HG03108 (cell line): ENCODE results near the gene ASAP2.

Experiments
- ATAC-seq: cut with Tn5 transposase; IDR thresholded peaks from one replicate; pipeline ENCODE4 v1.9.1; 2021; ENCODE audit warnings: moderate library complexity; ENCODE audit not compliant: unreplicated experiment

The ASAP2 gene

GRCh38 chr2:9315280-9315847 is 108.8 kb downstream of the ASAP2 start:
- ATAC-seq, result no peak

- ATAC-seq, result no peak
Observed at GRCh38 chr2:9317559-9317958, 110.9 kb downstream of the ASAP2 start.

GRCh38 chr2:9318461-9319337 is 112.1 kb downstream of the ASAP2 start:
- no peak for ATAC-seq

GRCh38 chr2:9319338-9319715 is 112.7 kb downstream of the ASAP2 start:
- ATAC-seq, result no peak

- ATAC-seq, result no peak
Observed at GRCh38 chr2:9322576-9322975, 116.0 kb downstream of the ASAP2 start.

GRCh38 chr2:9325428-9325827 is 118.8 kb downstream of the ASAP2 start:
- no peak for ATAC-seq

GRCh38 chr2:9326975-9327374 is 120.4 kb downstream of the ASAP2 start:
- ATAC-seq, result no peak

GRCh38 chr2:9327873-9328352 is 121.3 kb downstream of the ASAP2 start:
- ATAC-seq, result no peak

GRCh38 chr2:9328931-9329330 is 122.3 kb downstream of the ASAP2 start:
- no peak for ATAC-seq

- no peak for ATAC-seq
Observed at GRCh38 chr2:9329497-9329896, 122.9 kb downstream of the ASAP2 start.

GRCh38 chr2:9330612-9331270 is 124.1 kb downstream of the ASAP2 start:
- ATAC-seq, result no peak

- no peak for ATAC-seq
Observed at GRCh38 chr2:9331704-9332103, 125.1 kb downstream of the ASAP2 start.

- ATAC-seq, result no peak
Observed at GRCh38 chr2:9332136-9332852, 125.7 kb downstream of the ASAP2 start.

GRCh38 chr2:9332853-9333245 is 126.2 kb downstream of the ASAP2 start:
- ATAC-seq, result no peak

- ATAC-seq, result no peak
Observed at GRCh38 chr2:9333591-9334171, 127.1 kb downstream of the ASAP2 start.

- no peak for ATAC-seq
Observed at GRCh38 chr2:9334761-9335160, 128.1 kb downstream of the ASAP2 start.

- no peak for ATAC-seq
Observed at GRCh38 chr2:9335322-9335832, 128.8 kb downstream of the ASAP2 start.

- ATAC-seq, result no peak
Observed at GRCh38 chr2:9336241-9336575, 129.6 kb downstream of the ASAP2 start.

GRCh38 chr2:9336576-9337314 is 130.1 kb downstream of the ASAP2 start:
- ATAC-seq, result no peak

- no peak for ATAC-seq
Observed at GRCh38 chr2:9337901-9338300, 131.3 kb downstream of the ASAP2 start.
